Right lung (tissue), 5 donors: ENCODE measurements around the gene TFAP2A. TPM values are rescaled to one million over a fixed set of nuclear protein-coding genes. Genes with fewer than 3 reads are reported as not detected.

Source experiments
- DNase-seq, 2 donors: peaks; one replicate each; pipeline ENCODE4 v3.0.0-alpha.2; 2013
- polyA plus RNA-seq, 5 donors: library from polyadenylated mRNA; unstranded; fragments of 120-200 nt; gene quantifications; one replicate each; pipeline versions ENCODE4 v1.2.1 to v1.2.3, GENCODE V29; 2013; ENCODE audit warnings: inconsistent platforms in 1 of 5, low replicate concordance in 1 of 5; ENCODE audit not compliant: insufficient read length in 5 of 5, insufficient read depth in 1 of 5

TFAP2A gene
- polyA plus RNA-seq, 5 donors, result 0.23 to 0.45 (median 0.36) TPM

GRCh38 chr6:10413262-10413849 is 1.5 kb downstream of the TFAP2A start:
- no peak for DNase-seq

- no peak for DNase-seq
Measured at GRCh38 chr6:10412461-10413261, 2.2 kb downstream of the TFAP2A start.

GRCh38 chr6:10411971-10412460 is 2.9 kb downstream of the TFAP2A start:
- peak in 1 of 2 donors; percentile 62 for DNase-seq

- DNase-seq, result no peak
Measured at GRCh38 chr6:10411131-10411970, 3.5 kb downstream of the TFAP2A start.

GRCh38 chr6:10410207-10411050 is 4.4 kb downstream of the TFAP2A start:
- DNase-seq, result no peak

- no peak for DNase-seq
Measured at GRCh38 chr6:10409731-10410206, 5.1 kb downstream of the TFAP2A start.

- no peak for DNase-seq
Measured at GRCh38 chr6:10409233-10409721, 5.6 kb downstream of the TFAP2A start.

- DNase-seq, result no peak
Measured at GRCh38 chr6:10408457-10408856, 6.4 kb downstream of the TFAP2A start.

- DNase-seq, result no peak
Measured at GRCh38 chr6:10407674-10408054, 7.2 kb downstream of the TFAP2A start.

GRCh38 chr6:10407018-10407673 is 7.7 kb downstream of the TFAP2A start:
- no peak for DNase-seq

GRCh38 chr6:10406556-10406955 is 8.3 kb downstream of the TFAP2A start:
- DNase-seq, result no peak

GRCh38 chr6:10405513-10405900 is 9.4 kb downstream of the TFAP2A start:
- no peak for DNase-seq

- no peak for DNase-seq
Measured at GRCh38 chr6:10404799-10405512, 9.9 kb downstream of the TFAP2A start.

- DNase-seq, result peak; percentile 95 to 96
Measured at GRCh38 chr6:10404107-10404798, 10.6 kb downstream of the TFAP2A start.

GRCh38 chr6:10403385-10404106 is 11.3 kb downstream of the TFAP2A start:
- no peak for DNase-seq

GRCh38 chr6:10402648-10403311 is 12.1 kb downstream of the TFAP2A start:
- DNase-seq, result no peak

GRCh38 chr6:10401632-10402223 is 13.1 kb downstream of the TFAP2A start:
- no peak for DNase-seq
